Activated T-helper 1 cell treated with anti-CD3 and anti-CD28 coated beads, Interleukin-12 subunit alpha, Interleukin-12 subunit beta, Interleukin-2, Interleukin-4 antibody, amounts not matched to agents 30 ng/mL and 10 ng/mL and 1 ng/mL, durations not matched to agents 14 hours and 24 hours and 36 hours (primary cell): ENCODE results near the gene AKAIN1. TPM values are rescaled to one million over a fixed set of nuclear protein-coding genes. Genes with fewer than 3 reads are reported as not detected.

Experiments used
- DNase-seq: peaks from one replicate; pipeline ENCODE4 v3.0.0; 2021; ENCODE audit warnings: low spot score
- H3K27ac Mint-ChIP-seq: one replicate; pipeline ENCODE4 v1.8.0; 2021; ENCODE audit warnings: mild to moderate bottlenecking, mixed read lengths
- H3K27me3 Mint-ChIP-seq: one replicate; pipeline ENCODE4 v1.8.0; 2022; ENCODE audit warnings: mild to moderate bottlenecking, moderate library complexity, mixed read lengths; ENCODE audit not compliant: insufficient read depth
- H3K36me3 Mint-ChIP-seq: one replicate; pipeline ENCODE4 v1.8.0; 2021; ENCODE audit warnings: low read depth, mixed read lengths
- H3K4me1 Mint-ChIP-seq: one replicate; pipeline ENCODE4 v1.8.0; 2021; ENCODE audit warnings: low read depth, mixed read lengths
- H3K4me3 Mint-ChIP-seq: one replicate; pipeline ENCODE4 v1.8.0; 2021; ENCODE audit warnings: mild to moderate bottlenecking, moderate library complexity, mixed read lengths
- H3K9me3 Mint-ChIP-seq: one replicate; pipeline ENCODE4 v1.8.0; 2021; ENCODE audit warnings: mixed read lengths
- intact Hi-C: fragments of 100-400 bp; cut with micrococcal nuclease; formaldehyde crosslinking; loops from one replicate; pipeline ENCODE4 v1.15.1; 2024
- total RNA-seq: library from RNA; stranded (reverse); gene quantifications from 2 replicates; pipeline ENCODE4 v1.2.3, GENCODE V29; 2022

The AKAIN1 gene
- total RNA-seq, 1 donor from 2014 or later, result not detected

DNA sequence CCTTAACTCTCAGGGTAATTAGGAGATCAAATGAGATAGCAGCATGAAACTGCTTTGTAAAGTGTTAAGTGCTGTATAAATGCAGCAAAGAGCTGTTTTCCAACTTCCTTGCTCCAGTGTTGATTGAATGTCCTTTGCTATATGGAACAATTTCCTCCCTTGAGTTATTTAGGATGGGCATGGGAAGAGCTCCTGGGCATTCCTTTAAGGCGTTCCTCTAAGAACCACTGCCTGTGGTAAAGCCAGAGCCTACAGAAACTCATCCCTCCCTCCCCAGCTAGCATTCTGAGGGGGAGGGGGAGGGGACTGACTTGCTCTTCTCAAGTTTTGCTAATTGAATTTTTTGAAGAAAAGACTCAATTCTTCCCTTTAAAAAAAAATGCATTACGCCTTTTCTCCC, 1.4 kb downstream of the AKAIN1 start:
- no peak for DNase-seq
- Mint-ChIP-seq H3K27ac (no peak overlapping the region), H3K36me3 (no peaks in the 10 kb centered on the region), H3K4me3 (no peak overlapping the region), H3K9me3 (no peaks in the 10 kb centered on the region), H3K27me3 (peaks cover 48% of the 10 kb centered on the region), H3K4me1 (peaks cover 5% of the 10 kb centered on the region)
- intact Hi-C loops, result no loop called here

GRCh38 chr18:5180254-5180653, 16.8 kb downstream of the AKAIN1 start:
- Mint-ChIP-seq H3K4me3 (no peak overlapping the region), H3K36me3 (no peaks in the 10 kb centered on the region), H3K9me3 (no peaks in the 10 kb centered on the region), H3K27ac (no peak overlapping the region), H3K27me3 (no peaks in the 10 kb centered on the region), H3K4me1 (no peaks in the 10 kb centered on the region)
- no peak for DNase-seq
- intact Hi-C loops, result no loop called here

GRCh38 chr18:5178519-5178918, 18.5 kb downstream of the AKAIN1 start:
- Mint-ChIP-seq H3K4me3 (no peak overlapping the region), H3K36me3 (no peaks in the 10 kb centered on the region), H3K4me1 (no peaks in the 10 kb centered on the region), H3K9me3 (no peaks in the 10 kb centered on the region), H3K27me3 (no peaks in the 10 kb centered on the region), H3K27ac (no peak overlapping the region)
- DNase-seq, result no peak
- intact Hi-C loops, result no loop called here

DNA sequence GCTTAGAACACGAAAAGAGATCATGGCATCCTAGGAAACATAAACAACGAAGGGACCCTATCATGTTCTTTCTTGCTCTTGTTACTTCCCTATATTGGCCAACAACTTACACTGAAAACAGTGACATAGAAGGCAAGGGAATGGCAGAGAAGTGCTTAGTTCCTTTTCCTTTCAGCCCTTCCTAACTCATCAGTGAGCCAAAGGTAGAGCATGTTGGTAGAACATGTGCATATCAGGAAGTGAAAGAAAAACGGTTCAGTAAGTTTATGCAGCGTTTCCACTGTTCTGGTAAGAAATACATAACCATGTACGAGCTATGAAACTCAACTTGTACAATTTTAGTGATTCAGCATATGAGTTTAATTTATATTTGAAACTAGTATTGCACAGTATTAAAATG, 21.7 kb downstream of the AKAIN1 start:
- Mint-ChIP-seq H3K36me3 (no peaks in the 10 kb centered on the region), H3K9me3 (peaks cover 6% of the 10 kb centered on the region), H3K27ac (no peak overlapping the region), H3K27me3 (no peaks in the 10 kb centered on the region), H3K4me3 (no peak overlapping the region), H3K4me1 (no peaks in the 10 kb centered on the region)
- intact Hi-C loops, result no loop called here
- no peak for DNase-seq

GRCh38 chr18:5173646-5174045, 23.4 kb downstream of the AKAIN1 start:
- Mint-ChIP-seq H3K27ac (no peak overlapping the region), H3K9me3 (peaks cover 6% of the 10 kb centered on the region), H3K27me3 (no peaks in the 10 kb centered on the region), H3K4me1 (no peaks in the 10 kb centered on the region), H3K36me3 (no peaks in the 10 kb centered on the region), H3K4me3 (no peak overlapping the region)
- intact Hi-C loops, result no loop called here
- DNase-seq, result no peak

GRCh38 chr18:5173236-5173635, 23.8 kb downstream of the AKAIN1 start:
- H3K4me3 Mint-ChIP-seq, result no peak overlapping the region
- H3K9me3 Mint-ChIP-seq, result peaks cover 6% of the 10 kb centered on the region
- intact Hi-C loops, result no loop called here

DNA sequence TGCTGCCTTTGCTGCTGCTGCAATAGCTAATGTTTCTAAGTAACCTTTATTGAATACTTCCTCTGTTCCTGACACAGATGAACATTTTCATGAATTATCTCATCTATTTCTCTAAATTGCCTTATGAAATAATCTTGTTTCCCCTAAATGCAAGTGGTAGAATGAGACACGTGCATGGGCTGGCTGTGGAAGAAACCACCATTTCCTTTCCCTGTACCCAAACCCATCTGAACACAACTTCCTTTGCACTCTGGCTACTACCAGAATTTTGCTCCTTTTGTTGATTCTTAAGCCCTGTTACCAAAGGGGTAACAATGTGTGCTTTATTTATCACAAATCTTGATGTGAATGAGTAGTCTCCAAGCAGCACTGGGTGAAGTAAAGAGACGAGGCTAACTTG, 29.2 kb downstream of the AKAIN1 start:
- H3K36me3 Mint-ChIP-seq, result no peaks in the 10 kb centered on the region
- peaks cover 17% of the 10 kb centered on the region for H3K4me1 Mint-ChIP-seq
- H3K27ac Mint-ChIP-seq, result no peak overlapping the region
- H3K27me3 Mint-ChIP-seq, result no peaks in the 10 kb centered on the region
- no peak overlapping the region for H3K4me3 Mint-ChIP-seq
- no peak for DNase-seq
- intact Hi-C loops, result no loop called here
- peaks cover 6% of the 10 kb centered on the region for H3K9me3 Mint-ChIP-seq

More at GRCh38 chr18:5173236-5173635, 23.8 kb downstream of the AKAIN1 start:
- H3K36me3 Mint-ChIP-seq, result no peaks in the 10 kb centered on the region
- DNase-seq, result no peak
- H3K4me1 Mint-ChIP-seq, result peaks cover 2% of the 10 kb centered on the region
- H3K27me3 Mint-ChIP-seq, result no peaks in the 10 kb centered on the region
- H3K27ac Mint-ChIP-seq, result no peak overlapping the region

- H3K9me3 Mint-ChIP-seq, result peaks cover 3% of the 10 kb centered on the region
- DNase-seq, result no peak
- intact Hi-C loops, result no loop called here
- H3K4me1 Mint-ChIP-seq, result peaks cover 17% of the 10 kb centered on the region
- no peak overlapping the region for H3K4me3 Mint-ChIP-seq
- H3K27ac Mint-ChIP-seq, result no peak overlapping the region
- no peaks in the 10 kb centered on the region for H3K27me3 Mint-ChIP-seq
- no peaks in the 10 kb centered on the region for H3K36me3 Mint-ChIP-seq
Observed at GRCh38 chr18:5166606-5167280, 30.3 kb downstream of the AKAIN1 start.

DNA sequence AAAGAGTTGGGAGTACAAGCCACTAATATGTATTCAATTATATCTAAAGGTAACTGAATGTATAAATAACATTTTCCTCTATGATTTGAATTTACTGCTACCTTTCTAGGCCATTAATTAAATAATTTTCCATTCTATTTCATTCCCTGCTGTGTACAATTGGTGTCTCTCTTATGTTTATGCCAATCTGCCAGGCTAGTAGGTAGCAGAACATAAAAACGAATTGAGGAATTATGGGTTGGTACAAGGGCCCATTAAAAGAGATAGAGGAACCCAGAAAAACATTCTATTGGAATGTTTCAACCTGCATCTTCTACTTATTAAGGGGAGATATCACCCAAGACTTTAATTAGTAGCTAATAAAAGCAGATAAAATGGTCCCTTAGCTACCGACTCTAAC, 32.2 kb downstream of the AKAIN1 start:
- no peak overlapping the region for H3K27ac Mint-ChIP-seq
- H3K36me3 Mint-ChIP-seq, result no peaks in the 10 kb centered on the region
- no peaks in the 10 kb centered on the region for H3K9me3 Mint-ChIP-seq
- H3K4me1 Mint-ChIP-seq, result peaks cover 17% of the 10 kb centered on the region
- no peaks in the 10 kb centered on the region for H3K27me3 Mint-ChIP-seq
- no peak overlapping the region for H3K4me3 Mint-ChIP-seq
- no peak for DNase-seq
- intact Hi-C loops, result no loop called here

DNA sequence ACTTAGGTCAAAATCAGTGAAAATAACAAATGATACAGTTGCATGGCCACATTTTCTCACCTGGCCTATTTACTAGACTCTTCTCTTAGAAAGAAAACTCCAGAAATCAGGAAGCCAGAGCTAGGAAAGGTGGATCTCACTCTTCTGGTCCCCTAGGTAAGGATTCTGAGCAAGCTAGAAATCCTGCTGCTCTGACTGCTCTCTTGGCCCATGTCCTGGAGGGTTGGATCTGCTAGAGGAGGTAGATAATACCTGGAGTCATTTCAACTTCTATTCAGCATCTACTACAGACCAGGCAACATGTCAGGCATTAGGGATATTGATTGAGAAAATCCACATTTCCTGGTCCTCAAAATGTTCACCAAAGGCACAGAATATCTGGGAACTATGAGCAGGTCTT, 34.9 kb downstream of the AKAIN1 start:
- intact Hi-C loops, result no loop called here
- H3K36me3 Mint-ChIP-seq, result no peaks in the 10 kb centered on the region
- H3K27me3 Mint-ChIP-seq, result no peaks in the 10 kb centered on the region
- H3K4me3 Mint-ChIP-seq, result no peak overlapping the region
- peaks cover 4% of the 10 kb centered on the region for H3K4me1 Mint-ChIP-seq
- DNase-seq, result no peak
- H3K27ac Mint-ChIP-seq, result no peak overlapping the region
- H3K9me3 Mint-ChIP-seq, result no peaks in the 10 kb centered on the region

GRCh38 chr18:5159080-5159479, 38.0 kb downstream of the AKAIN1 start:
- Mint-ChIP-seq H3K4me1 (no peaks in the 10 kb centered on the region), H3K4me3 (no peak overlapping the region), H3K27ac (no peak overlapping the region), H3K36me3 (no peaks in the 10 kb centered on the region), H3K9me3 (no peaks in the 10 kb centered on the region), H3K27me3 (no peaks in the 10 kb centered on the region)
- intact Hi-C loops, result no loop called here
- no peak for DNase-seq

DNA sequence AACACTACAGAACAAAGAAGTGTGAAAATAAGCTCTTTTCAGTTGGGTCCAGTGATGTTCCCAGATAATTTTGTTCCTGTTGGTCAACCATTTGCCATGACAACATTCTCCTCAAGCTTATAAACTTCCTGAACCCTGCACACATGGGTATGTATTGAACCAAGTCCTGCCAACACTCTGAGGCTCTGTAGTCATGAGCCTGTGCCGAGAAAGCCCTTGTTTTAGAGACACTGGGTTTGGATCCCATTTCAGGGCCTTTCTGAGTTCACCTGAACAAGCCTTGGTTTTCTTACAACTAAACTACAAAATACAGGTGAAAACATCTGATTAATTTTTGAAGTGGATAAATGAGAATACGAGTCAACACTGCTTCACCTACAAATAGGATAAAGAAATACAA, 38.5 kb downstream of the AKAIN1 start:
- Mint-ChIP-seq H3K9me3 (no peaks in the 10 kb centered on the region), H3K27me3 (no peaks in the 10 kb centered on the region), H3K4me1 (no peaks in the 10 kb centered on the region), H3K36me3 (no peaks in the 10 kb centered on the region), H3K4me3 (no peak overlapping the region), H3K27ac (no peak overlapping the region)
- no peak for DNase-seq
- intact Hi-C loops, result no loop called here

- intact Hi-C loops, result no loop called here
- no peak overlapping the region for H3K4me3 Mint-ChIP-seq
- H3K9me3 Mint-ChIP-seq, result no peaks in the 10 kb centered on the region
- no peak for DNase-seq
- no peaks in the 10 kb centered on the region for H3K27me3 Mint-ChIP-seq
- H3K36me3 Mint-ChIP-seq, result no peaks in the 10 kb centered on the region
- no peaks in the 10 kb centered on the region for H3K4me1 Mint-ChIP-seq
- H3K27ac Mint-ChIP-seq, result no peak overlapping the region
Observed at GRCh38 chr18:5158172-5158571, 38.9 kb downstream of the AKAIN1 start.

GRCh38 chr18:5155907-5156287, 41.2 kb downstream of the AKAIN1 start:
- no peak overlapping the region for H3K27ac Mint-ChIP-seq
- intact Hi-C loops, result no loop called here
- no peak overlapping the region for H3K4me3 Mint-ChIP-seq
- no peaks in the 10 kb centered on the region for H3K27me3 Mint-ChIP-seq
- no peaks in the 10 kb centered on the region for H3K4me1 Mint-ChIP-seq
- no peaks in the 10 kb centered on the region for H3K9me3 Mint-ChIP-seq
- H3K36me3 Mint-ChIP-seq, result no peaks in the 10 kb centered on the region
- no peak for DNase-seq
